ENCODE measurements around the gene SFXN5.

GRCh38 chr2:72921853-72922252 lies 149.7 kb downstream of the SFXN5 start:
- TF ChIP-seq CTCF (optimal IDR thresholded peaks at IDR 0.05 in 1 of 3, IDR thresholded peaks at IDR 0.05 in 1 of 3, conservative IDR thresholded peaks at IDR 0.05 in 1 of 3; ENCODE audit: extremely low read depth in 1 of 3, insufficient read depth in 2 of 3, low read length in 3 of 3) (no peak), EZH2 (IDR thresholded peaks at IDR 0.05; ENCODE audit: low read length) (no peak)
